Panc1 (cell line): Measurements from ENCODE around the gene SSBP2.

Source experiments
- CTCF ChIP-seq: fragments of 450-650 bp; IDR thresholded peaks from 2 replicates; pipeline ENCODE4 v1.5.1; 2017; ENCODE audit warnings: mild to moderate bottlenecking
- POLR2AphosphoS5 ChIP-seq: IDR thresholded peaks from 2 replicates; pipeline ENCODE4 v1.6.1; 2012; ENCODE audit warnings: mild to moderate bottlenecking, low read depth, low read length, moderate library complexity
- SIN3A ChIP-seq: IDR thresholded peaks from 2 replicates; pipeline ENCODE4 v1.6.1; 2012; ENCODE audit warnings: low read depth, mild to moderate bottlenecking, low read length, moderate library complexity, borderline replicate concordance; ENCODE audit not compliant: insufficient read depth
- TCF7L2 ChIP-seq: IDR thresholded peaks from 2 replicates; pipeline ENCODE4 v1.6.1; 2011; ENCODE audit warnings: mild to moderate bottlenecking, low read depth, low read length, inconsistent platforms
- TF ChIP-seq, protein P1 (sequence below), 2 experiments: IDR thresholded peaks; 2 replicates each; pipeline ENCODE4 v1.6.1; 2011 to 2012; ENCODE audit warnings: low read depth in 2 of 2, control low read depth in 1 of 2, low read length in 1 of 2, mild to moderate bottlenecking in 1 of 2, moderate library complexity in 1 of 2; ENCODE audit not compliant: insufficient read depth in 1 of 2

- TF ChIP-seq SIN3A (no peak), CTCF (no peak), POLR2AphosphoS5 (no peak), TCF7L2 (no peak)
- TF ChIP-seq, protein P1, sequence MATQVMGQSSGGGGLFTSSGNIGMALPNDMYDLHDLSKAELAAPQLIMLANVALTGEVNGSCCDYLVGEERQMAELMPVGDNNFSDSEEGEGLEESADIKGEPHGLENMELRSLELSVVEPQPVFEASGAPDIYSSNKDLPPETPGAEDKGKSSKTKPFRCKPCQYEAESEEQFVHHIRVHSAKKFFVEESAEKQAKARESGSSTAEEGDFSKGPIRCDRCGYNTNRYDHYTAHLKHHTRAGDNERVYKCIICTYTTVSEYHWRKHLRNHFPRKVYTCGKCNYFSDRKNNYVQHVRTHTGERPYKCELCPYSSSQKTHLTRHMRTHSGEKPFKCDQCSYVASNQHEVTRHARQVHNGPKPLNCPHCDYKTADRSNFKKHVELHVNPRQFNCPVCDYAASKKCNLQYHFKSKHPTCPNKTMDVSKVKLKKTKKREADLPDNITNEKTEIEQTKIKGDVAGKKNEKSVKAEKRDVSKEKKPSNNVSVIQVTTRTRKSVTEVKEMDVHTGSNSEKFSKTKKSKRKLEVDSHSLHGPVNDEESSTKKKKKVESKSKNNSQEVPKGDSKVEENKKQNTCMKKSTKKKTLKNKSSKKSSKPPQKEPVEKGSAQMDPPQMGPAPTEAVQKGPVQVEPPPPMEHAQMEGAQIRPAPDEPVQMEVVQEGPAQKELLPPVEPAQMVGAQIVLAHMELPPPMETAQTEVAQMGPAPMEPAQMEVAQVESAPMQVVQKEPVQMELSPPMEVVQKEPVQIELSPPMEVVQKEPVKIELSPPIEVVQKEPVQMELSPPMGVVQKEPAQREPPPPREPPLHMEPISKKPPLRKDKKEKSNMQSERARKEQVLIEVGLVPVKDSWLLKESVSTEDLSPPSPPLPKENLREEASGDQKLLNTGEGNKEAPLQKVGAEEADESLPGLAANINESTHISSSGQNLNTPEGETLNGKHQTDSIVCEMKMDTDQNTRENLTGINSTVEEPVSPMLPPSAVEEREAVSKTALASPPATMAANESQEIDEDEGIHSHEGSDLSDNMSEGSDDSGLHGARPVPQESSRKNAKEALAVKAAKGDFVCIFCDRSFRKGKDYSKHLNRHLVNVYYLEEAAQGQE (IDR thresholded peaks at IDR 0.05; ENCODE audit: insufficient read depth in 1 of 2, low read depth in 2 of 2, low read length in 1 of 2): no peak
Observed at GRCh38 chr5:81383867-81384266, 367.0 kb downstream of the SSBP2 start.
